HG03558 (cell line): ENCODE data around the gene NPEPL1.
"Not testable (repeated sequence)": the region's sequence is repeated elsewhere in the genome, so short reads cannot be mapped to it uniquely, and the experiment has no call there.

ENCODE experiments used
- ATAC-seq: cut with Tn5 transposase; IDR thresholded peaks from one replicate; pipeline ENCODE4 v1.9.1; 2021; ENCODE audit warnings: moderate number of reproducible peaks; ENCODE audit not compliant: unreplicated experiment; ENCODE audit errors: extremely low read depth

NPEPL1 gene

DNA sequence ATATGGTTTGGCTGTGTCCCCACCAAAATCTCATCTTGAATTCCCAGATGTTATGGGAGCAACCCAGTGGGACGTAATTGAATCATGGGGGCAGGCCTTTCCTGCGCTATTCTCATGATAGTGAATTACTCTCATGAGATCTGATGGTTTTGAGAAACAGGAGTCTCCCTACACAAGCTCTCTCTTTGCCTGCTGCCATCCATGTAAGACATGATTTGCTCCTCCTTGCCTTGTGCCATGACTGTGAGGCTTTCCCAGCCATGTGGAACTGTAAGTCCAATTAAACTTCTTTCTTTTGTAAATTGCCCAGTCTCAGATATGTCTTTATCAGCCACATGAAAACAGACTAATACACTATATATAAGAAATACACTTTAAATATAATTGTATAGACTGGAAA is 33.6 kb downstream of the NPEPL1 start:
- not testable (repeated sequence) for ATAC-seq

DNA sequence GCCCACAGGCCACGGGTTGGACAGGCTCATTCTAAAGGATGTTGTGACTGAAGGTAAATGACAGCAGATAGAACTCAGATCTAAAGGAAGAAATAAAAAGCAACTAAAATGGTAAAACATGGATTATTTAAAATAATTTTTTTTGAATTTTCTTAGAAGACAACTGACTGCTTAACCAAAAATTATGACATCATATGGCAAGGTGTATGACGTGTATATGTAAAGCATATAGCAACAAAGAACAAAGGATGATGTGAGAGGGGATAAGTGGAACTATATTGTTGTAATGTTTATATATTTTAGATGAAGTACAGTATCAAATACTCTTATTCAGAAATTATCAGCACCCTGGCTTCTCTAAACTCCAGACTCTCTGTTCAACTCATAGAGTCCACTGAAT is 38.6 kb downstream of the NPEPL1 start:
- no peak for ATAC-seq

DNA sequence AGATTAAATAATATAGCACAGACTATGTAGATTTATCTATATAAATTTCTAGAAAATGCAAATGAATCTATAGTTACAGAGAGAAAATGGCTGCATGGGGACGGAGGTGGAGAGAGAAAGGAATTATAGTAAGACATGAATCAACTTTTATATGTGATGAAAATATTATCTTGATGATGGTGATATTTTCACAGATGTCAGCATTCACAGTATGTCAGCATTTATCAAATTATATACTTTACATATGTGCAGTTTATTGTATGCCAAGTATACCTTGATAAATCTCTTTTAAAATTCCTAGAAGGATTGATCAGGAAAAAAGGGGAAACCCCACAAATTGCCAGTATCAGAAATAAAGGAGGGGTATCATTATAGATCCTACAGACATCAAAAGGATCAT is 44.6 kb downstream of the NPEPL1 start:
- no peak for ATAC-seq

DNA sequence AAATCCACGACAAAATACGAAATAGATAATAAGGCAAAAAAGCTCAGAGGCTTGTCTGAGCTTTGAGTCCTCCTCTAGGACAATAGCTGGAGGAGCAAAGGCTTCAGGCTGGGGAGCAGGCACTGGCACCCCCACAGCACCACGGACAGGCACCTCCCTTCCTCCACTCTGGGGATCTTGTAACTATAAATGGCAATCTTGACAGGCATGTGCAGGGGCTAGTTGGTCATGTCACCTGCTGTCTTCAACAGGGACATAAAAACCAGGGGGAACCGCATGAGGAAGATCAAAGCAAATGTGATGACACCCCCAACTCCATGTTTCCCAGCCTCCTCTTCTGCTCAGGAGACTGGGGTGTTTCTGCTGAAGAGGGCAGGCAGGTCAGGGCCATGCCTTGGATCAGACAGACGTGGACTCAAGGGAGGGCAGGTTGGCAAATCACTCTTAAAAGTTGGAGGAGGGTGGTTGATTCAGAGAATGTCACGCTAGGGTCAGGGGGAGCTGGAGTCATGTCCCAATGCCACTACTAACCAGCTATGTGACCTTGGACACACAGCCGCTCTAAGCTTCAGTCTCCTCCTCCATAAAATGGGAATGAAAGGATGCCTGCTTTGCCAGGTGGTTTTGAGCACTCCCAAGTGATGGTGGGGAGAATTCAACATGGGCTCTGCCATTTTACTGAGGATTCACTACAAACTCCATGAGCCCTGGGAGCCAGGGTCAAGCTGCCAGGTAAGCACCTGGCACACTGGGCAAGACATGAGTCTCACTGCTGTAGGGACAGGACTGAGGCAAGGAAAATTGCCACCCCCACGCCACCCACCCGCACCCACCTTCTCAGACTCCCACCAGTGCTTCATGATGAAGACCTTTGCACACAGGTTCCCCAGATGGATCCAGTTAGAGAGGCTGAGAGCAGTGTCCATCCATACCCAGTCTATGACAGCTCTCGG is 48.0 kb downstream of the NPEPL1 start:
- ATAC-seq, result no peak

DNA sequence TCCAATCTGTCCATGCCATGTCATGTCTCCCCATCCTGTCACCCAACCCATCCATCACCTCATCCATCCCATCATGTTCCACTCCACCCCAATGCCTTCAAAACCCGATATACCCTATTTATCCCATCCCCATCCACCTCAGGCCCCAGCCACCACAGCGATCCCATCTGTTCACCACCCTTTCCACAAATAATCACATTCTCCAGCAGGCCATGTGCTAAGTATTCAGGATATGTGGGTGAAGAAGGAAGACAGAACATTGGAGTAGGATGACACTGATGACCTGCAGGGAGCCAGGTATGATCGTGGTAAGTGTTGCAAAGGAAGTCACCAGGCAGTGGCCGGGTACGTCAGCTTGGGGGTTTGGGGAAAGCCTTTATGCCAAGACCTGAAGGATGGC is 48.8 kb downstream of the NPEPL1 start:
- ATAC-seq, result no peak

DNA sequence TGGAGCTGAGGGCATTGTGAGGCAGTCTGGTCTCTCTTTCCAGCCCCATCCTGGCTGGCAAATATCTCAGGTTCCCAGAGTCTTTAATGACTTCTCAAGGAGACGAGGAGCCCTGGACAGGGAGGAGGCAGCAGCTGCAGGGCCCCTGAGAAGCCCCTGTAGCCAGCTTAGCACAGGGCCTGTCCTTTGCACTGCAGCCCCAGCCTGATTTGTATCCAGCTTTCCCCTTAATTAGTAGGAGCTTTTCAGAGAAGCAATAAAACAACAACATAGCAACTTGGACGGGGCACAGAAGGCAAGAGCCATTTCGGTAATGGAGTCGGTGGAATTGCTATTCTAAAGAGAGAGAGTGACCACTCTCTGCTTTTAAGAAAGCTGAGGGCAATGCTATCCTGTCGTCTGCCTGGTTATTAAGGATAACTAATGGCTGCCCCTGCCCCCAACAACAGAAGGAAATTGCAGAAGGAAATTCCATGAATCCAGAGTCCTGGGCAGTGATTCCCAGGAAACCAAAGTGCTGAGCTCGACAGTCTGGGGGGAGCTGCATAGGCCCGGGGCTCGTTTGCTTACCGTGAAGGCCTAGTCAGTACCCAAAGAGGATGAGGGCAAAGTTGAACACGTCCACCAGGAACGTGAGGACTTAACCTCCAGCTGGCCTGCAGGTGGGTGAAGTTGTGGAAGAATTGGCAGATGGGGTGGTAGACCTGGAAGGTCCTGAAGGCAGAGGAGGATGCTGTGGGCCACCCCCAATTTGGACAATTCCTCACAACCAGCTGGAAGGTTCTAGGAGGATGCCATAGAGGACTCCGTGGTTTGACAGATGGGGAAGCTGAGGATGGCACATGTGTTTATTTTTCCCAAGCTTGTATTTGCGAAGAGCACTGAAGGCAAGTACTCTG is 50.3 kb downstream of the NPEPL1 start:
- no peak for ATAC-seq

DNA sequence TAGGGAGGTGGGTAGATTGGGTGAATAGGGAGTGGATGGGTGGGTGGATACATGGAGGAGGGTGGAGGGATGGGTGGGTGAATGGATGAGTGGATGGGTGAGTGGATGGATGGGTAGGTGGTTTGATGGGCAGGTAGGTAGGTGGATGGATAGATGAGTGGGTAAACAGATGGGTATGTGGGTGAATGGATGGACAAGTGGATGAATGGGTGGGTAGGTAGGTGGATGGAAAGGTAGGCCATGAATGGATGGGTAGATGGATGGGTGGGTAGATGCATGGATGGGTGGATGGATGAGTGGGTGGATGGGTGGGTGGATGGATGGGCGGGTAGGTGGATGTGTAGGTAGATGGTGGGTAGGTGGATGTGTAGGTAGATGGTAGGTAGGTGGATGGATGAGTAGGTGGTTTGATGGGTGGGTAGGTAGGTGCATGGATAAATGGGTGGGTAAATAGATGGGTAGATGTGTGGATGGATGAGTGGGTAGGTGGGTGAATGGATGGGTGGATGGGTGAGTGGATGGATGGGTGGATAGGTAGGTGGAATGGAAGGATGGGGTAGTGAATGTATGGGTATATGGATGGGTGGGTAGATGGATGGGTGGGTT is 51.4 kb downstream of the NPEPL1 start:
- no peak for ATAC-seq

DNA sequence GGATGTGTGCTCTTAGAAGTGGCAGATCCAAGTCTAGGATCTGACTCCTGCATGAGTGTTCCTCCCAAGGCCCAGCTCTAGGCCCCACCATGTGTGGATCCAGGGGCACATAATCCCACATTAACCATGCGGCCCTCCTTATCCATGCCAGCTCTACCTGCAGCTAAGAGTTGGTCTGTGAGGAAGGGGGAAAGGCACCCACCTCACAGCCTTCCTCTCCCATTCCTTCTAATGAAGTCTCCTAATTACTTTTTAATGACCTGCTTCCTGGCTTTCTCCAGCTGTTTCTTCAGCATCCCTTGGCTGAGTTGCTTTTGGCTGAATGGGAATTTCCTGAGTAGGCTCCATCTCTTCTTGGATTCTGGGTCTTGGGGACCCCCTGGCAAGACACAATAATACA is 52.2 kb downstream of the NPEPL1 start:
- ATAC-seq, result no peak

DNA sequence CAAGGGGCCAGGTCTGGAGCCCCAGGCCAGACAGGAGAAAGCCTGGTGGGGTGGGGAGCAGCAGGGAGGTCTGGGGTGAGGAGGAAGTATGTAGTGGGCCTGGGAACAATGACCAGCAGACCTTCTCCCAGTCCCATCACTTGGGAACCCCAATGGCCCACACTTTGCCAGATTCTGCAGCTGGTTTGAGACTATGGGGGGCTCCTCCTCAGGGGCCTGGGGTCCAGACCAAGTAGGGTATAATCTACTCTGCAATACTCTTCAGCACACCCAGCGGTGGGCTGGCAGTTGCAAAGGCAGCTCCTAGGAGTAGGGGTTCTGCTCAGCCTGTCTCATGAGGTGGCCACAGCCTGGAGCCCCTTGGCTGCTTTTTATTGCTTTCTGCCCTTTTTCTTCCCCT is 52.8 kb downstream of the NPEPL1 start:
- no peak for ATAC-seq

DNA sequence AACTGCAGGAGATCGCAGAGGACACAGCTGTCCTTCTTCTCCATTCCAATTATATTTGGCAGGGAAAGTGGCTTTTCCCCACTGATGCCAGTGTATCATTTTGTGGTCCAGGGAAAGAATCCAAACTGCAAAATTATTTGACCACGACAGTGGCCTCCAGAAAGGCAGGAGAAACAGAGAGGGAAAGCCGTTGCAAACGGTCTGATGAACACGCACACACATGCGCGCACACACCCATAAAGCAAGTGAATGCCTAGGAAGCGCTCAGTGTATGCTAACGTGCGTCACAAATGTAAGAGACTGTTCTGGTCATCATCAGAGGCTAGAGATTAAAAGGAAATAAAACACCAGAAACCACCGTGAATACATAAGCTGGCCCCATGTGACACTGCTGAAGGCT is 54.0 kb downstream of the NPEPL1 start:
- no peak for ATAC-seq

DNA sequence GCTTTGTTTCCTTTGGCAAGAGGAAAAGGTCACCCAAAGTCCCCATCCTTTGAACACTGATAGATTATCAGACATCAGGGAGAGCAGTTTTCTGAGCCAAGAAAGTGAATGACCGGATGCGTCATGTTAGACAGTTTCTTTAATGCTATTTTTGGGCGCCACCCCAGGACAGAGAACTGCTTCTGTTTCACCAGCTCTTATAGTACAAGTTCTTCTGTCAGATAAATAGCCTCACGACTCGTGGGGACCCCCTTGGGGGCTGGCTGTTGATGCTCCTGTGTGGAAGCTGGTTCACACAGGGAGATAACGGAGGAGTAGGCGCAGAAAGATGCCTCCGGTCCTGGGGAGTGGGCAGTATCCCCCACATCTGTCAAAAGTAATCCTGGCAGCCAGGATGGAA is 54.6 kb downstream of the NPEPL1 start:
- no peak for ATAC-seq

DNA sequence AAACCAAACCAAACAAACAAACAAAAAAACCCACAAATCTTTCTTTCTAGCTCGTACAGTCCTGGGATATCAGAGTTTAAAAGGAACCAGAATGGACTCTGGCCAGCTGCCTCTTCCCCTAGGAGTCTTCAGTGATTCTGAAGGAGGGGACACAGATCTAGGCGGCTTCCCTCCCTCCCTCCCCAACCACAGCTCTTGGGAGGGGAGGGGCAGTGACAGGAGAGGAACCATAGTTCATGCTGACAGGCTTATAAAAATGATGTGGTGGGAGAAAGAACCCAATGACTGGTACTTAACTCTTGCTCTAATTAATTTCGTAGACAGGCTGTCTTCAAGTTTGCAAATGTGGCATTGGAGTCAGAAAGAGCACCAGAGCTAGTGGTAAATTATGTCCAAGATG is 56.0 kb downstream of the NPEPL1 start:
- ATAC-seq, result no peak

DNA sequence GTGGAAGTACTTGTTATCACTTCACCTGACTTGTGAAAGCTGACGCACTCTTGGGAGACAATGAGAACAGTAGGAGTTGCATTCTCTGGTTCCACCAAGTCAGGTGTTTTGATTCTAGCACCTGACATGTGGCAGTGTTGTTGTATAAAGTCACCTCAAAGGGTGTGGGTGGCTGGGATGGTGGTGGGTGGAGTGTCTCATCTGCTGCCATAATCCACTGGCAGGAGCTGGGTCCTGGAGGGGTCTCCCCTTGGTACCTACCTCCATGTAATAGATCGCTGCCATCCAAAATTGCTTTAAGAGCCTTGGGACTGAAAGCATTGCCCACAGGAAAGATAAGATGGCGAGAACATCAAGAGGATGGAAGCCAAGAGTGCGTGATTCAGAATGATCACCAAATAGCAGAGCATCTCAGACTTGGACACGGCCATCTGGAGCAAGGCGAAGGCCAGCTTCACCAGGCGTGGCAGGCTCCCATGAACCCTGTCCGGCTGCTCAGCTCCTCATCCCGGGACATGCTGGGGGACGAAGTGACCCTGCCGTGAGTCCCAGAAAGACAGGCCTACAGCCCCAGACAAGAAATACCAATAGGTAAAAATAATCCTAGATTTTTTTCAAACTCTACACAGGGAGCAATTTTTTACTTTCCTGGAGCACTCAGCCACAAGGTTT is 56.6 kb downstream of the NPEPL1 start:
- ATAC-seq, result no peak

DNA sequence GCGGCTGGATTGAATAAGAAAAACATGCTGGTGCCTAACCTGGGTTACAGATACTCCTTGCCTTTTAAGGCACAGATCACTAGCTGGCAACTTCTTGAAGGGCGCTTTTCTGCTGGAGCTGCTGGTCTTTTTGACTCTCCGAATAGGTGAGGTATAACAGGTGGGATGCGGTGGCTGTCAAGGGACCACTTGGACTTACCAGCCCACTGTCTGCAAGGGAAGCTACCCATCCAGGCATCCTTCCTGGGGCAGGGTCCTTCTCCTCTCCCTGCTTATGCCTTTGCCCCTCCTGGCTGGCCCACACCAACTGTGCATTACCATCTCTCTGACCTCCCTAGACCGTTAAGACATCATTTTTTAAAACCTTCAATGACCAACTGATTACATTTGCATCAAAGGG is 57.4 kb downstream of the NPEPL1 start:
- no peak for ATAC-seq

DNA sequence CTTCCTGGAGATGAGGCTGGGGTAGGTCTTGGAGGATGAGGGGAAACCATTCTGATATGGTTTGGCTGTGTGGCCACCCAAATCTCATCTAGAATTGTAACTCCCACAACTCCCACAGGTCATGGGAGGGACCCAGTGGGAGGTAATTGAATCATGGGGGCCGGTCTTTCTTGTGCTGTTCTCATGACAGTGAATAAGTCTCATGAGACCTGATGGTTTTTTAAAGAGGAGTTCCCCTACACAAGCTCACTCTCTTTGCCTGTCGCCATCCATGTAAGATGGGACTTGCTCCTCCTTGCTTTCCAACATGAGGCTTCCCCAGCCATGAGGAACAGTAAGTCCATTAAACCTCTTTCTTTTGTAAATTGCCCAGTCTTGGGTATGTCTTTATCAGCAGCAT is 58.1 kb downstream of the NPEPL1 start:
- ATAC-seq, result not testable (repeated sequence)

DNA sequence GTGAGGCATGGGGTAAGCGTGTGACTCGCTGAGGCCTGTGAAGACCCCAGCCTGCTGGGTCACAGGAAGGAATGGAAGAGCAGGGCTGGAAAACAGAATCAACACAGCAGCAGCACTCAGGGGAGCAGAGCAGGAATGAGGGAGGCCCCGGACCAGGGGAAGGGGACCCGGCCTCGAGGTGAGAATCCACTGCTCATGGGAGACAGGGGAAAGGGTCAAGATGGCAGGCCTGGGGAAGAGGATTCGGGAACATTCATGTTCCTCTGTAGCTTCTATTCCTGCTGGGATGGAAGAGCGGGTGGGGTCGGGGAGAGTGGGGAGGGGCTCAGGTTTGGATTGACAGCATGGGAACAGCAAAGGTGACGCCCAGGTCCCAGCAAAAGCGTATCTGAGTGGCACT is 59.4 kb downstream of the NPEPL1 start:
- no peak for ATAC-seq

DNA sequence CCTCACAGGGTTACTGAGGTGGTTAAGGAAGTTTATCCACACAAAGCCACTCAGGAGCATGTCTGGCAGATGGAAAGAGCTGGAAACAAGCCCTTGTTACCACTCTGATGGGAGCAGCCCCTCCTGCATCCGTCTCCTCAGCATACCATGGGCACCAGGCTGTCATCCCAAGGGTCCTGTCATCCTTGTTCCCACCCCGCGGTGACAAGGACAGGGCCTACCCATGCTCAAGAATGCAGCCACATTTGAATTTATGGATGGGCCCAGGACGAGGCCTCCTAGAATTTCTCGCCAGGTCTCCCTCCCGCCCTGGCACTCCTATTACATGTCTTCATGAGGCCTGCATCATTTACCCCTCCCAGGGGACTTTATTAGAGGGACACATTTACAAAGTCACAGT is 60.0 kb downstream of the NPEPL1 start:
- no peak for ATAC-seq

DNA sequence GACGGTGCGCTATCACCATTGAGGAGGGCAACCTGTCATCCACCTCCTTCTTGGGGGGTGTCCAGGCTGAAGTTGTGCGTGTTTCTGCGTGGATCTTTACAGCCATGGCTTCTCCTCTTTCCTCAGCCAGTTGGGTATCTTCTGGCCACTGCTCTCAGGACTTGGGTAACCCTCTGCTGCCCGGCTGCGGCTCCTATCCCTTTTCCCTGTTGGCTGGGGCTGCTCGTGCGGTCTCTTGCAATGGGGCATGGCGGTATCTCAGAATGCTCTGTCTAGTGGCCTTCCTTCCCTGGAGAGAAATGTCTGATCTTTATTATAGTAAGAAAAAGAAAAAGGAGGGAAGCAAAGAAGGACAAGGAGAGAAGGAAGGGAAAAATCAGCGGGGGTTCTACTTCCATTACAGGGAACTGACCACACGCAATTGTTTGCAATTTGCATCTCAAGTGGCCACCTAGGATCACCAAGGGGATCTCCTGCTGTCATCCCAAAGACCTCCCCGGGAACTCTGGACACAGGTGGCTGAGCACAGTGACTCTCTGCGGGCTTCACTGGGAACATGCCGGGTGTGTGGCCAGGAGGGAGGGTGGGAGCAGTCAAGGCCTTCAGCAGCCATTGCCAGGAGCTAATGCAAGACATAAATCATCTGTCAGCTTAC is 60.8 kb downstream of the NPEPL1 start:
- ATAC-seq, result no peak

DNA sequence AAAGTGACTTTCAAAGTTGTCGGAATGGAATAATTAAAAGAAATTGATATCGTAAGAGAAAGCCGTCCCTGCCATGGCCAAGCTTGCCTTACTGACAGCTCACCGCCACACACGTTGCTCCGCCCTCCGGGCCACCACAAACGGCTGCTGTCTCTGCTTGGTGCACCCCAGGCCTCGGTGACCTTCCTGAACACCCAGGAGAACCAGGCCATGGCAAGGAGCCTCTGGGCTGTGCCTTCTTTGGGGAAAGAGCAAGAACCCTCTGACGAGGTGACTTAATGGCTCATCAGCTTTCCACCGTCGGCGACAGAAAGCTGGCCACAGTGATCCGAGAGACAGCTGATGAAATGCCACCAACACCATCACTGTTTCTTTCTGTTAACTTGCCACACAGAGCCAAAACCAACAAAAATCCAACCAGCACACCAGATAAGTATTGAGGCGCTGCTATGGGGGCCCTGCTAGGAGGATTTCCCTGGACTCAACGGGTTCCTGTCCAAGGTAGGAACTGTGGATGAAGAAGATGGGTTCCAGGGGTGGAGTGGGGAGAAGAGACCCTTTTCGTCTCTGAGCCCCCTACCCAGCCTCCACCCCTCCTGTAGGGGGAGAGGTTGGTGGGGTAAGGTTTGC is 61.4 kb downstream of the NPEPL1 start:
- ATAC-seq, result no peak
